Trophoblast cell (in vitro differentiated cells and primary cell): ENCODE measurements around the gene KNTC1.

ENCODE experiments used
- DNase-seq, 2 donors: peaks; one replicate each; pipeline ENCODE4 v3.0.0-alpha.2; 2016
- H2AFZ ChIP-seq: 2 replicates; pipeline ENCODE4 v1.6.1; 2013; ENCODE audit warnings: low read length, moderate library complexity, mild to moderate bottlenecking; ENCODE audit not compliant: insufficient read depth, poor library complexity
- H2AK5ac ChIP-seq: 2 replicates; pipeline ENCODE4 v1.6.1; 2013; ENCODE audit warnings: mild to moderate bottlenecking, low read length
- H2BK120ac ChIP-seq: 2 replicates; pipeline ENCODE4 v1.6.1; 2013; ENCODE audit warnings: low read length, mild to moderate bottlenecking, moderate library complexity; ENCODE audit not compliant: insufficient read depth, poor library complexity
- H2BK12ac ChIP-seq: 2 replicates; pipeline ENCODE4 v1.6.1; 2013; ENCODE audit warnings: mild to moderate bottlenecking, low read length, moderate library complexity
- H2BK5ac ChIP-seq: 2 replicates; pipeline ENCODE4 v1.6.1; 2013; ENCODE audit warnings: low read length, low read depth, moderate library complexity, mild to moderate bottlenecking; ENCODE audit not compliant: poor library complexity
- H3K14ac ChIP-seq: 2 replicates; pipeline ENCODE4 v1.6.1; 2013; ENCODE audit warnings: mild to moderate bottlenecking, low read length
- H3K18ac ChIP-seq: 2 replicates; pipeline ENCODE4 v1.6.1; 2013; ENCODE audit warnings: mild to moderate bottlenecking, low read length
- H3K23ac ChIP-seq: 2 replicates; pipeline ENCODE4 v1.6.1; 2013; ENCODE audit warnings: low read length
- H3K27ac ChIP-seq: 2 replicates; pipeline ENCODE4 v1.5.1; 2013; ENCODE audit warnings: low read depth, mild to moderate bottlenecking, inconsistent platforms, low read length, moderate library complexity
- H3K27me3 ChIP-seq: 2 replicates; pipeline ENCODE4 v1.6.1; 2013; ENCODE audit warnings: inconsistent platforms, mild to moderate bottlenecking, low read length, moderate library complexity; ENCODE audit not compliant: insufficient read depth
- H3K36me3 ChIP-seq, 2 experiments: 1 replicate in 1 of 2; 2 replicates in 1 of 2; pipeline ENCODE4 v1.6.1; 2013; ENCODE audit warnings: low read length in 2 of 2, mild to moderate bottlenecking in 2 of 2, moderate library complexity in 1 of 2; ENCODE audit not compliant: insufficient read depth in 2 of 2, control insufficient read depth in 1 of 2
- H3K4ac ChIP-seq: 2 replicates; pipeline ENCODE4 v1.6.1; 2013; ENCODE audit warnings: low read depth, mild to moderate bottlenecking, low read length, moderate library complexity
- H3K4me1 ChIP-seq, 2 experiments: 1 replicate in 1 of 2; 2 replicates in 1 of 2; pipeline ENCODE4 v1.6.1; 2013; ENCODE audit warnings: low read length in 2 of 2, mild to moderate bottlenecking in 2 of 2, moderate library complexity in 1 of 2; ENCODE audit not compliant: insufficient read depth in 2 of 2, control insufficient read depth in 1 of 2
- H3K4me2 ChIP-seq: 2 replicates; pipeline ENCODE4 v1.6.1; 2013; ENCODE audit warnings: inconsistent platforms, mild to moderate bottlenecking, low read length, moderate library complexity
- H3K4me3 ChIP-seq: 2 replicates; pipeline ENCODE4 v1.5.1; 2013; ENCODE audit warnings: mild to moderate bottlenecking, low read depth, low read length, inconsistent platforms
- H3K79me1 ChIP-seq: one replicate; pipeline ENCODE4 v1.6.1; 2013; ENCODE audit warnings: low read length
- H3K79me2 ChIP-seq: 2 replicates; pipeline ENCODE4 v1.6.1; 2013; ENCODE audit warnings: low read length, mild to moderate bottlenecking; ENCODE audit not compliant: control insufficient read depth, insufficient read depth, poor library complexity
- H3K9ac ChIP-seq: 2 replicates; pipeline ENCODE4 v1.6.1; 2013; ENCODE audit warnings: mild to moderate bottlenecking, low read length
- H3K9me3 ChIP-seq: 2 replicates; pipeline ENCODE4 v1.6.1; 2013; ENCODE audit warnings: low read depth, mild to moderate bottlenecking, control low read depth, inconsistent platforms, low read length; ENCODE audit not compliant: insufficient read depth
- H4K12ac ChIP-seq: 2 replicates; pipeline ENCODE4 v1.6.1; 2013; ENCODE audit warnings: low read depth, mild to moderate bottlenecking, low read length, moderate library complexity
- H4K8ac ChIP-seq: 2 replicates; pipeline ENCODE4 v1.6.1; 2013; ENCODE audit warnings: low read depth, mild to moderate bottlenecking, low read length, moderate library complexity
- H4K91ac ChIP-seq: one replicate; pipeline ENCODE4 v1.6.1; 2013; ENCODE audit warnings: low read depth, mild to moderate bottlenecking, low read length, moderate library complexity
- WGBS: extraction: QIAGEN DNeasy Blood & Tissue Kit; methylation state at CpG from one replicate; pipeline ENCODE4 v1.1.7; 2013; ENCODE audit warnings: missing lambda C conversion rate; ENCODE audit not compliant: insufficient read length, insufficient coverage; ENCODE audit errors: extremely low coverage; 5-methylcytosine and 5-hydroxymethylcytosine counted together

KNTC1 gene

DNA sequence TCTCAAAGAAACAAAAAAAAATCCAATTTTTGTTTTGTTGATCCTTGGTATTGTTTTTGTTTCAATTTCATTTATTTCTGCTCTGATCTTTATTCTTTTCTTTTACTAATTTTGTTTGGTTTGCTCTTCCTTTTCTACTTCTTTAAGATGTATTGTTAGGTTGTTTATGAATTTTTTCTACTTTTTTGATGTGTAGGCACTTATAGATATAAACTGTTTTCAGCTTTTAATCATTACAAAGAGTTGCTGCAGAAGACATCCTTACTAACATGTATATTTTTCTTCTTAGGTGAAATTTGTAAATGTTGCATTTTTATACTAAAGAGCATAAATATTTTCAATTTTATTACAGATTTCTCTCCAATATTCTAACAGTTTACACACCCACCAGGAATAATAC is 69.8 kb downstream of the KNTC1 start:
- Histone ChIP-seq H3K4ac (no peak overlapping the region), H3K4me2 (no peak overlapping the region), H3K23ac (no peak overlapping the region), H4K91ac (no peak overlapping the region), H3K14ac (no peak overlapping the region), H4K12ac (no peak overlapping the region), H3K79me2 (no peaks in the 10 kb centered on the region), H3K4me3 (no peak overlapping the region), H2BK12ac (no peak overlapping the region), H3K9ac (no peak overlapping the region), H2BK120ac (no peak overlapping the region), H3K27ac (no peak overlapping the region), H2AK5ac (no peak overlapping the region), H3K27me3 (no peaks in the 10 kb centered on the region), H3K4me1 (no peaks in the 10 kb centered on the region), H3K18ac (no peak overlapping the region), H3K9me3 (no peaks in the 10 kb centered on the region), H4K8ac (no peak overlapping the region), H2AFZ (no peak overlapping the region), H3K36me3 (peaks cover 15 to 19% of the 10 kb centered on the region in 2 experiments), H2BK5ac (no peak overlapping the region), H3K79me1 (no peaks in the 10 kb centered on the region)
- no peak for DNase-seq

- DNase-seq: no peak
- Histone ChIP-seq H3K9me3 (no peaks in the 10 kb centered on the region), H3K27me3 (no peaks in the 10 kb centered on the region), H2BK120ac (no peak overlapping the region), H3K4ac (no peak overlapping the region), H2AFZ (no peak overlapping the region), H3K79me1 (no peaks in the 10 kb centered on the region), H2BK5ac (no peak overlapping the region), H3K36me3 (peaks cover 17% of the 10 kb centered on the region in 2 experiments), H4K8ac (no peak overlapping the region), H3K4me1 (no peaks in the 10 kb centered on the region), H3K9ac (no peak overlapping the region), H3K4me2 (no peak overlapping the region), H3K27ac (no peak overlapping the region), H4K12ac (no peak overlapping the region), H3K79me2 (no peaks in the 10 kb centered on the region), H3K18ac (no peak overlapping the region), H2AK5ac (no peak overlapping the region), H3K14ac (no peak overlapping the region), H4K91ac (no peak overlapping the region), H3K23ac (no peak overlapping the region), H3K4me3 (no peak overlapping the region), H2BK12ac (no peak overlapping the region)
- WGBS: no CpG with 5 or more reads among the region's 2 CpGs
These were observed 75.4 kb downstream of the KNTC1 start for GRCh38 chr12:122602456-122602855.

DNA sequence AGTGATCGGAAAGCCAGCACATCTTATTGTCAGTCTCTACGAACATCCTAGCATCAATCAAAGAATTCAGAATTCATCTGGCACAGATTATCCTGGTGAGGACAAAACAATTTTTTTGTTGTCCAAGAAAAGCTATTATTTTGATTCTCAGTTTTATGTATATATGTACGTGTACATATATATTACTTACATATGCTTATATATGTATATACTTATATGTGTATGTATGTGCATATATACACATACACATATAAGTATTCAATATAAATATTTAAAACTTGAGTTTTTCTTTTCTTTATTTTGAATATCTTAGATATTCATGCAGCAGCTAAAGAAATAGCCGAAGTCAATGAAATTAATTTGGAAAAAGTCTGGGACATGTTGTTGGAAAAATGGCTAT is 77.9 kb downstream of the KNTC1 start:
- Histone ChIP-seq H3K79me2 (no peaks in the 10 kb centered on the region), H3K4ac (no peak overlapping the region), H3K14ac (no peak overlapping the region), H3K9ac (no peak overlapping the region), H3K4me1 (peaks cover 1 to 3% of the 10 kb centered on the region in 2 experiments), H3K4me3 (no peak overlapping the region), H3K27ac (no peak overlapping the region), H3K79me1 (no peaks in the 10 kb centered on the region), H3K36me3 (peaks cover 13 to 16% of the 10 kb centered on the region in 2 experiments), H3K9me3 (no peaks in the 10 kb centered on the region), H2AK5ac (no peak overlapping the region), H4K8ac (no peak overlapping the region), H2BK120ac (no peak overlapping the region), H3K23ac (no peak overlapping the region), H2BK12ac (no peak overlapping the region), H2AFZ (no peak overlapping the region), H4K91ac (no peak overlapping the region), H4K12ac (no peak overlapping the region), H3K18ac (no peak overlapping the region), H3K4me2 (no peak overlapping the region), H2BK5ac (no peak overlapping the region), H3K27me3 (no peaks in the 10 kb centered on the region)
- WGBS: no CpG with 5 or more reads among the region's 4 CpGs
- DNase-seq: no peak

GRCh38 chr12:122609732-122610131 is 82.7 kb downstream of the KNTC1 start:
- H2BK5ac ChIP-seq: no peak overlapping the region
- H2BK120ac ChIP-seq: no peak overlapping the region
- H3K36me3 ChIP-seq: peaks cover 13 to 19% of the 10 kb centered on the region in 2 experiments
- no peaks in the 10 kb centered on the region for H3K9me3 ChIP-seq
- peak overlapping the region; percentile 3 for H2AFZ ChIP-seq
- no peaks in the 10 kb centered on the region for H3K79me2 ChIP-seq
- no peak overlapping the region for H4K12ac ChIP-seq
- no peak overlapping the region for H3K23ac ChIP-seq
- H3K4me1 ChIP-seq: peaks cover 4 to 6% of the 10 kb centered on the region in 2 experiments
- no peak overlapping the region for H3K4ac ChIP-seq
- H3K4me2 ChIP-seq: no peak overlapping the region
- H3K79me1 ChIP-seq: peaks cover 4% of the 10 kb centered on the region
- H3K18ac ChIP-seq: no peak overlapping the region
- peak overlapping the region; percentile 27 for H4K91ac ChIP-seq
- WGBS: no CpG with 5 or more reads among the region's 3 CpGs
- no peak overlapping the region for H2AK5ac ChIP-seq
- H3K27me3 ChIP-seq: no peaks in the 10 kb centered on the region
- H3K9ac ChIP-seq: no peak overlapping the region
- DNase-seq: no peak
- no peak overlapping the region for H4K8ac ChIP-seq
- H2BK12ac ChIP-seq: no peak overlapping the region
- no peak overlapping the region for H3K14ac ChIP-seq
- peak overlapping the region; percentile 2 for H3K27ac ChIP-seq
- no peak overlapping the region for H3K4me3 ChIP-seq
